SK-N-MC (cell line): ENCODE results near the gene RDH5.

ENCODE experiments used
- EZH2 ChIP-seq: fragments of 200-600 bp; sonication (generic); IDR thresholded peaks from one replicate; pipeline ENCODE4 v1.6.1; 2017; ENCODE audit warnings: antibody characterized with exemption
- FOXP2 ChIP-seq: optimal IDR thresholded peaks from 2 replicates; pipeline ENCODE3; 2011; ENCODE audit warnings: mild to moderate bottlenecking, moderate library complexity; ENCODE audit not compliant: insufficient read depth; ENCODE audit errors: extremely low read length, control extremely low read depth
- POLR2AphosphoS5 ChIP-seq: IDR thresholded peaks from 2 replicates; pipeline ENCODE4 v1.6.1; 2012; ENCODE audit warnings: mild to moderate bottlenecking, low read depth, low read length, borderline replicate concordance

DNA sequence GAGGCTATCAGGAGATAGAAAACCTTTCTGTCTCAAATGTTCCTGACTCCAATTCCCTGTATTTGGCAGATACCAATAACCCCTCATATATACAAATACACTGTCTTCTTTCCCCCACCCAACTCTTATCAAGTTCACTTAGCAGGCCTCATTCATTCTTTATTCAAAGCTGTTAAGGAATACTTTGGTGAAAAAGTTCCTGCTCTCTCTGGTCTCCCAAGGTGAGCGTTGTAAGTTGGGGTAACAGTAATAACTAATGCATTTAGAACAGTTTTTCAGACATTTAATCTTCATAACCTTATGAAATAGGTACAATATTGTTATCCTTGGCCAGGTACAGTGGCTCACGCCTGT is 18.8 kb downstream of the RDH5 start:
- TF ChIP-seq EZH2, result no peak
- no peak for TF ChIP-seq POLR2AphosphoS5
- TF ChIP-seq FOXP2, result no peak
